Endothelial cell of hepatic sinusoid (primary cell): ENCODE measurements around the gene PDSS1.

Experiments
- in situ Hi-C: cut with HindIII; loops from 2 replicates; pipeline ENCODE4 v1.10.0; 2017; ENCODE audit warnings: low sequenced_read_pairs

The PDSS1 gene

GRCh38 chr10:26698909-26699308 is 1.4 kb downstream of the PDSS1 start:
- in situ Hi-C loops: no loop called here

DNA sequence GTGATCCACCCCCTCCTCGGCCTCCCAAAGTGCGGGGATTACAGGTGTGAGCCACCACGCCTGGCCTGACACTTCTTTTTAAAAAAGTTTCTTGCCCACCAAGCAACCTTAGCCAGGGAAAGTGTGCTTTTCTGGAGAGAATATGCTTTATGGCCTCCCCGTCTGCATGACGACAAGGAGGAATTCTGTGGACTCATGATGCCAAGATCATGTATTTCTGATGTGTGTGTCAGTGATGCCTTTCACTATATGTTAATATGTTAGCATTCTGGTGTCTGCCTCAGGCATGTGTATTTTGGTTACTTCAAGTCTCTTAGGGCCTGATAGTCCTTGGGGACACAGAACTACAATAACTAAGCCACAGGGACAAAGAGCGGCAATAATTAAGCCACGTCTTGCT is 2.1 kb downstream of the PDSS1 start:
- in situ Hi-C loops: no loop called here

DNA sequence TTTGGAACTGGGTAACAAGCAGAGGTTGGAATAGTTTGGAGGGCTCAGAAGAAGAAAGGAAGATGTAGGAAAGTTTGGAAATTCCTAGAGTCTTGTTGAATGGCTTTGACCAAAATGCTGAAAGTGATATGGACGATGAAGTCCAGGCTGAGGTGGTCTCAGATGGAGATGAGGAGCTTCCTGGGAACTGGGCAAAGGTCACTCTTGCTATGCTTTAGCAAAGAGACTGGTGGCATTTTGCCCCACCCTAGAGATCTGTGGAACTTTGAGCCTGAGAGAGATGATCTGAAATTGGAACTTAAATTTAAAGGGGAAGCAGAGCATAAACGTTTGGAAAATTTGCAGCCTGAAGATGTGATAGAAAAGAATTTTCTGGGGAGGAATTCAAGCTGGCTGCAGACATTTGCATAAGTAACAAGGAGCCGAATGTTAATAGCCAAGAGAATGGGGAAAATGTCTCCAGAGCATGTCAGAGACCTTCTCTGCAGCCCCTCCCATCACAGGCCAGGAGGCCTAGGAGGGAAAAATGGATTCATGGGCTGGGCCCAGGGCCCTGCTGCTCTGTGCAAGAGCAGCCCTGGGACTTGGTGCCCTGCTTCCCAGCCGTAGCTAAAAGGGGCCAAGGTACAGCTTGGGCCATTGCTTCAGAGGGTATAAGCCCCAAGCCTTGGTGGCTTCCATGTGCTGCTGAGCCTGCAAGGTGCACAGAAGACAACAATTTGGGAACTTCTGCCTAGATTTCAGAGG is 3.6 kb downstream of the PDSS1 start:
- in situ Hi-C loops: no loop called here

GRCh38 chr10:26703096-26703495 is 5.6 kb downstream of the PDSS1 start:
- in situ Hi-C loops: no loop called here

GRCh38 chr10:26703974-26704373 is 6.5 kb downstream of the PDSS1 start:
- in situ Hi-C loops: no loop called here

DNA sequence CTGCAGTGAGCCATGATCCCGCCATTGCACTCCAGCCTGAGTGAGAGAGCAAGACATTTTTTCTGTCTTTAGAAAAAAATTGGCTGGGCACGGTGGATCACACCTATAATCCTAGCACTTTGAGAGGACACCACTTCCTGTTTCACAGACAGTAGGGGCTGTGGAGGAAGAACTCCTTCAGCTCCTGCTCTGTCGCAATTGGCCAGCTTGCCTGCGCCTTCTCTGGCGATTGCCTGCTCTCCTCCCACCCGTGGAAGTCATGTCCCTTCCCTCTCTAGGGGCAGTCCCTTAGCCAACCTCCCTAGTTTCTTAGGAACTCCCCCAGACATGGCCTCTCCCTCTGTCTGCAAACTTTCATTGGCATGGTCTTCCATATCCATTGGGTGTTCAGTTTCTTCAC is 8.7 kb downstream of the PDSS1 start:
- in situ Hi-C loops: no loop called here

DNA sequence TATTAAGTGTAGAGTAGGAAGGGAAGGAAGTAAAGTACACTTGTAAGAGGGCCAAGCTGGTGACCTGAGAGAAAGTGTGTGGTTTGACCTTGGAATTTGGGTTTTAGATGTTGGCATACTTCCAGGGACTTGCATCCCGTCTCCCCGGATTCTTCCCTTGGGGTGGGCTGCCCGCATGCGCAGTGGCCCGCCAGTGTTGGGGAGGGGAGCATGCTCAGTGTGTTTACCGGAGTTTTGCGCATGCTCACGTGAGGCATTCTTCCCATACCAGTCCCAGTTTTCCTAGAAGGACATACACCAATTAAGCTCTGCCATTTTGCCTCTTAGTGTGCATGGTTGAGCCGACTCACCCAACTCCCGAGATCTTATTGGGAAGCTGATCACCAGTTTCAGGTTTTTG is 9.4 kb downstream of the PDSS1 start:
- in situ Hi-C loops: no loop called here

GRCh38 chr10:26711324-26711723 is 13.8 kb downstream of the PDSS1 start:
- in situ Hi-C loops: no loop called here

- in situ Hi-C loops: no loop called here
Observed at GRCh38 chr10:26714415-26715136, 17.1 kb downstream of the PDSS1 start.

DNA sequence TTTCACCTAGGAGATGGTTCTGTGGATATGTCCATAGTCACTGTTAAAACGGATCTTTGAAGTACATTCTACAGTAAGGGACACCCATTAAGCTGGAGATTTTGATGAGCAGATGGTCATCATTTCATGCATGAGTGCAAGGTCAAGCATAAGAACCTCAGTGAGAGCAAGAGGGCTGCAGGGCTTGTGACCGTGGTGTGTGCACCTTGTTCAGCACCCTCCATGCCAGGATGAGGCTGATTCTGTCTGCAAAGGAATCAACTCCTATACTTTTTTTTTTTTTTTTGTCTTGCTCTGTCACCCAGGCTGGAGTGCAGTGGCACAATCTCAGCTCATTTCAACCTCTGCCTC is 17.6 kb downstream of the PDSS1 start:
- in situ Hi-C loops: no loop called here

DNA sequence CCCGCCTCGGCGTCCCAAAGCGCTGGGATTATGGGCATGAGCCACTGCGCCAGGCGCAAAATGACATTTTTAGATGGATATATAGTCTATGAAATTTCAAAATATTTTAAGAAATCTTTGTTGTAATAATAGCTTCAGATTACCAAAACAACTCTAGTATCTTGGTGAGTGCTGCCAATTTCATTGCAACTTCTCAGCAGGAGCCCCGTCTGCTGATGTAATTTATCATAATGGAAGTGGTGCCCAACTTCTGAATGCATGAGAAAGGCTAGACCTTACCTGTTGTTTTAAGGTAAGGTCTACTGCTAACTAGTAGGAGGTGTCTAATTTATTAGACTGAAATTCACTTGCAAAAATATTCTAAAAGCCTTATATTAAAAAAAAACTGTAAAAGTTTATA is 20.0 kb downstream of the PDSS1 start:
- in situ Hi-C loops: no loop called here

GRCh38 chr10:26721561-26721960 is 24.1 kb downstream of the PDSS1 start:
- in situ Hi-C loops: no loop called here

GRCh38 chr10:26723016-26723415 is 25.5 kb downstream of the PDSS1 start:
- in situ Hi-C loops: no loop called here

- in situ Hi-C loops: no loop called here
Observed at GRCh38 chr10:26725837-26726727, 28.6 kb downstream of the PDSS1 start.

DNA sequence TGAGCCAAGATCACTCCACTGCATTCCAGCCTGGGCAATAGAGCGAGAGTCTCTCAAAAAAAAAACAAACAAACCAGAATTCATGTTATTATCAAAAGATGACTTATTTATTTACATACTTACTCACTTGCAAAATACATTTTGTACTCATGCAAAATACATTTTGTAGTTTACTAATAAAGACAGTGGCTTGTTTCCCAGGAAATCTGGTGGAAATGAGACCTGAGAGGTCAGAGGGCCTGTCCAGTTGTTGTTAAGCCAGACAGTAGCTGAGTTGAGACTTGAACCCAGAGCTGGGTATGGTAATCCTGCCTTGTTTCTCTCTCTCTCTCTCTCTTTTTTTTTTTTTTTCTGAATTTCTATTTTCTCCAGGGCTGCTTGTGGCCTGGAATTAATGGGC is 29.5 kb downstream of the PDSS1 start:
- in situ Hi-C loops: no loop called here

DNA sequence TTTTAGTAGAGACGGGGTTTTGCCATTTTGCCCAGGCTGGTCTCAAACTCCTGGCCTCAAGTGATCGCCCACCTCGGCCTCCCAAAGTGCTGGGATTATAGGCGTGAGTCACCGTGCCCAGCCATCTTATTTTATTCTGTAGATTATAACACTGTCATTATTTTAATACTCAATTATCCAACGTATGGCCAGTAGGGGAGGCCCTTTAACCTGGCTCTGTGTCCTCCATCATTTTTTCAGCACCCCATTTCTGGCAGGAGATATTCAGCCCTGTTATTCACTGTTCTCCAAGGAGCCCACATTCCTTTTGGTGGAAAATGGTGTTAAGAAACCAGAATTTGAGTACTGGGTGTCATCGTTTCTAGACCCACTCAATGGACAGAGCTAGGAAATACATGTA is 31.5 kb downstream of the PDSS1 start:
- in situ Hi-C loops: no loop called here

GRCh38 chr10:26729395-26729794 is 31.9 kb downstream of the PDSS1 start:
- in situ Hi-C loops: no loop called here

- in situ Hi-C loops: no loop called here
Observed at GRCh38 chr10:26730552-26730951, 33.1 kb downstream of the PDSS1 start.

GRCh38 chr10:26733750-26734568 is 36.5 kb downstream of the PDSS1 start:
- in situ Hi-C loops: no loop called here

DNA sequence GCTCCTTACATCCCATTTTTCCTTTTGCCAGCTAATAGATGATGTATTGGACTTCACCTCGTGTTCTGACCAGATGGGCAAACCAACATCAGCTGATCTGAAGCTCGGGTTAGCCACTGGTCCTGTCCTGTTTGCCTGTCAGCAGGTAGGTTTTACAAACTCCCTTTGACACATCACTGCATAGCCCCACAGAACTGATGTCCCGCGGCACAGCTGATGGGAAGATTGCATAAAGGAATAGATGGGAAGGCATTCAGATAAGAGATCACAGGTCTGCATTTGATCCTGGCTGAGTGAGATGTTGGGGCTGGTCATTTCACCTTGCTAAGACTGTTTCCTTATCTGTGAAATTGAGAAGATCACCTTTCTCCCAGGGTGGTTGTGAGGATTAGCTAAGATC is 37.9 kb downstream of the PDSS1 start:
- in situ Hi-C loops: loop anchor here (5.0 kb wide), 1 partner anchor 127 kb away; the partner anchor contains the start of gene ABI1

- in situ Hi-C loops: loop anchor here (5.0 kb wide), 1 partner anchor 125 kb away; the partner anchor contains the start of gene ABI1
Observed at GRCh38 chr10:26737730-26738129, 40.2 kb downstream of the PDSS1 start.
